IMR-90 (cell line): ENCODE measurements around the gene COCH. TPM values are rescaled to one million over a fixed set of nuclear protein-coding genes. Genes with fewer than 3 reads are reported as not detected.

Source experiments
- ATAC-seq: fragments of 200-7000 bp; cut with Tn5 transposase; 2 replicates; pipeline ENCODE4 v1.9.1; 2020; ENCODE audit warnings: low read depth, mild to moderate bottlenecking, moderate library complexity
- BruUV-seq: library from RNA; stranded (reverse); fragments of 400-500 nt; replicated peaks from 2 replicates; lab custom pipeline; 2021; lab: Mats Ljungman, UMichigan
- CTCF ChIA-PET: fragments of 300-600 bp; formaldehyde crosslinking; extraction: SDS; loops from one replicate; lab custom pipeline; 2021; ENCODE audit warnings: antibody characterized with exemption; lab: Yijun Ruan, JAX
- POLR2A ChIA-PET: fragments of 300-600 bp; sonication (Branson Sonifier 250); formaldehyde crosslinking; loops from one replicate; lab custom pipeline; 2022; ENCODE audit warnings: antibody characterized with exemption; ENCODE audit not compliant: unreplicated experiment; lab: Charles Lee
- DNase-seq: peaks from one replicate; pipeline ENCODE4 v3.0.0; 2013
- H2AFZ ChIP-seq: replicated peaks from 2 replicates; pipeline ENCODE3; 2013; ENCODE audit warnings: low read length, mild to moderate bottlenecking; ENCODE audit not compliant: poor library complexity
- H2AK5ac ChIP-seq: 2 replicates; pipeline ENCODE4 v1.6.1; 2013; ENCODE audit warnings: low read depth, low read length, inconsistent platforms
- H2AK9ac ChIP-seq: replicated peaks from 2 replicates; pipeline ENCODE3; 2013; ENCODE audit warnings: mild to moderate bottlenecking, low read depth, low read length, moderate library complexity; ENCODE audit not compliant: poor library complexity
- H2BK120ac ChIP-seq: 2 replicates; pipeline ENCODE4 v1.6.1; 2013; ENCODE audit warnings: low read depth, low read length, inconsistent platforms
- H2BK15ac ChIP-seq: 3 replicates; pipeline ENCODE4 v1.6.1; 2013; ENCODE audit warnings: low read depth, low read length, inconsistent platforms
- H2BK20ac ChIP-seq: 2 replicates; pipeline ENCODE4 v1.6.1; 2013; ENCODE audit warnings: low read depth, mild to moderate bottlenecking, inconsistent platforms, low read length, moderate library complexity
- H2BK5ac ChIP-seq: 2 replicates; pipeline ENCODE4 v1.6.1; 2013; ENCODE audit warnings: mild to moderate bottlenecking, low read depth, low read length, inconsistent platforms; ENCODE audit not compliant: poor library complexity, severe bottlenecking
- H3K14ac ChIP-seq: replicated peaks from 2 replicates; pipeline ENCODE4 v1.6.1; 2013; ENCODE audit warnings: low read depth, low read length, inconsistent platforms
- H3K18ac ChIP-seq: 2 replicates; pipeline ENCODE4 v1.6.1; 2013; ENCODE audit warnings: low read depth, low read length, control low read depth
- H3K23ac ChIP-seq: 2 replicates; pipeline ENCODE4 v1.6.1; 2013; ENCODE audit warnings: low read depth, low read length, inconsistent platforms
- H3K27ac ChIP-seq: 2 replicates; pipeline ENCODE4 v1.5.1; 2013; ENCODE audit warnings: mild to moderate bottlenecking, control low read depth, low read length; ENCODE audit not compliant: insufficient read depth
- H3K27me3 ChIP-seq: 2 replicates; pipeline ENCODE4 v1.6.1; 2013; ENCODE audit warnings: low read length; ENCODE audit not compliant: control insufficient read depth, insufficient read depth
- H3K36me3 ChIP-seq: 2 replicates; pipeline ENCODE4 v1.6.1; 2013; ENCODE audit warnings: low read length, mixed read lengths; ENCODE audit not compliant: control insufficient read depth, insufficient read depth
- H3K4ac ChIP-seq: 2 replicates; pipeline ENCODE4 v1.6.1; 2013; ENCODE audit warnings: low read depth, low read length, inconsistent platforms
- H3K4me1 ChIP-seq: 2 replicates; pipeline ENCODE4 v1.6.1; 2013; ENCODE audit warnings: low read length, mixed read lengths; ENCODE audit not compliant: control insufficient read depth, insufficient read depth
- H3K4me2 ChIP-seq: 2 replicates; pipeline ENCODE4 v1.6.1; 2013; ENCODE audit warnings: low read depth, mild to moderate bottlenecking, control low read depth, low read length, moderate library complexity
- H3K4me3 ChIP-seq: 2 replicates; pipeline ENCODE4 v1.5.1; 2013; ENCODE audit warnings: low read depth, mild to moderate bottlenecking, control low read depth, low read length, moderate library complexity; ENCODE audit not compliant: insufficient read depth
- H3K56ac ChIP-seq: 2 replicates; pipeline ENCODE4 v1.6.1; 2013; ENCODE audit warnings: low read length, inconsistent platforms; ENCODE audit not compliant: insufficient read depth; ENCODE audit errors: extremely low read depth
- H3K79me1 ChIP-seq, 2 experiments: 2 replicates each; pipeline ENCODE4 v1.6.1; 2013; ENCODE audit warnings: low read length in 2 of 2, inconsistent platforms in 1 of 2, low read depth in 1 of 2
- H3K9ac ChIP-seq: 2 replicates; pipeline ENCODE4 v1.6.1; 2013; ENCODE audit warnings: low read depth, low read length, control low read depth
- H3K9me1 ChIP-seq: 2 replicates; pipeline ENCODE4 v1.6.1; 2013; ENCODE audit warnings: low read length, inconsistent platforms; ENCODE audit not compliant: insufficient read depth
- H3K9me3 ChIP-seq: 2 replicates; pipeline ENCODE4 v1.6.1; 2013; ENCODE audit warnings: low read length; ENCODE audit not compliant: control insufficient read depth, insufficient read depth
- H4K20me1 ChIP-seq: 2 replicates; pipeline ENCODE4 v1.6.1; 2013; ENCODE audit warnings: low read length, inconsistent platforms; ENCODE audit not compliant: insufficient read depth
- H4K5ac ChIP-seq: 2 replicates; pipeline ENCODE4 v1.6.1; 2013; ENCODE audit warnings: mild to moderate bottlenecking, low read depth, low read length, control low read depth
- H4K8ac ChIP-seq, 2 experiments: 2 replicates each; pipeline ENCODE4 v1.6.1; 2013; ENCODE audit warnings: low read depth in 2 of 2, low read length in 2 of 2, control low read depth in 1 of 2, inconsistent platforms in 1 of 2
- H4K91ac ChIP-seq: 2 replicates; pipeline ENCODE4 v1.6.1; 2013; ENCODE audit warnings: low read depth, low read length, inconsistent platforms; ENCODE audit not compliant: insufficient read depth
- CEBPB ChIP-seq: IDR thresholded peaks from 2 replicates; pipeline ENCODE4 v1.6.1; 2012; ENCODE audit warnings: low read depth, low read length, improper control_type of control experiment
- CHD1 ChIP-seq: IDR thresholded peaks from 2 replicates; pipeline ENCODE4 v1.6.1; 2012; ENCODE audit warnings: low read depth, low read length, improper control_type of control experiment
- FOS ChIP-seq: fragments of 150-350 bp; IDR thresholded peaks from 2 replicates; pipeline ENCODE4 v1.6.1; 2016; ENCODE audit warnings: low read depth, low read length
- MAFK ChIP-seq: IDR thresholded peaks from 2 replicates; pipeline ENCODE4 v1.6.1; 2012; ENCODE audit warnings: low read depth, low read length, improper control_type of control experiment
- MAZ ChIP-seq: IDR thresholded peaks from 2 replicates; pipeline ENCODE4 v1.6.1; 2012; ENCODE audit warnings: low read depth, mild to moderate bottlenecking, low read length, improper control_type of control experiment, moderate library complexity, borderline replicate concordance
- MXI1 ChIP-seq: IDR thresholded peaks from 2 replicates; pipeline ENCODE4 v1.6.1; 2012; ENCODE audit warnings: low read depth, mild to moderate bottlenecking, low read length, moderate library complexity, borderline replicate concordance
- NFE2L2 ChIP-seq: fragments of 150-350 bp; IDR thresholded peaks from 2 replicates; pipeline ENCODE4 v1.6.1; 2016; ENCODE audit warnings: low read depth, mild to moderate bottlenecking, low read length
- WGBS, 2 experiments: methylation state at CpG; one replicate each; pipeline versions ENCODE4 v1.1.5 to v1.1.7; 2013; ENCODE audit warnings: missing lambda C conversion rate in 2 of 2; ENCODE audit not compliant: insufficient read length in 1 of 2; ENCODE audit errors: extremely low coverage in 2 of 2; 5-methylcytosine and 5-hydroxymethylcytosine counted together
- dilution Hi-C: fragments of 300-500 bp; cut with HindIII; formaldehyde crosslinking; loops from one replicate; pipeline ENCODE4 v1.14.3; 2018; ENCODE audit warnings: low sequenced_read_pairs; ENCODE audit not compliant: unreplicated experiment
- in situ Hi-C: fragments of 300-500 bp; cut with MboI; formaldehyde crosslinking; loops from 3 replicates; pipeline ENCODE4 v1.14.3; 2019; ENCODE audit warnings: low sequenced_read_pairs, inconsistent platforms, mixed read lengths
- intact Hi-C: fragments of 100-400 bp; cut with micrococcal nuclease; formaldehyde crosslinking; loops from 2 replicates; pipeline ENCODE4 v1.10.0; 2022
- polyA plus RNA-seq, 3 experiments: library from polyadenylated mRNA; depleted of rRNA; stranded (reverse); fragments of >200 nt; gene quantifications; 2 replicates each; pipeline ENCODE4 v1.2.3, GENCODE V29; 2012; ENCODE audit warnings: low replicate concordance in 1 of 3
- total RNA-seq: library from RNA; depleted of rRNA; stranded (reverse); fragments of >200 nt; gene quantifications from 2 replicates; pipeline ENCODE4 v1.2.3, GENCODE V29; 2012
- TF ChIP-seq, protein P1 (sequence below): conservative IDR thresholded peaks from 2 replicates; pipeline ENCODE4 v1.5.1; 2012; ENCODE audit warnings: mild to moderate bottlenecking, low read depth, low read length, improper control_type of control experiment

COCH gene
- total and polyA plus RNA-seq, 2 of the 4 experiments (the other 2 are of a cell fraction) = 0.17 to 0.18 TPM

DNA sequence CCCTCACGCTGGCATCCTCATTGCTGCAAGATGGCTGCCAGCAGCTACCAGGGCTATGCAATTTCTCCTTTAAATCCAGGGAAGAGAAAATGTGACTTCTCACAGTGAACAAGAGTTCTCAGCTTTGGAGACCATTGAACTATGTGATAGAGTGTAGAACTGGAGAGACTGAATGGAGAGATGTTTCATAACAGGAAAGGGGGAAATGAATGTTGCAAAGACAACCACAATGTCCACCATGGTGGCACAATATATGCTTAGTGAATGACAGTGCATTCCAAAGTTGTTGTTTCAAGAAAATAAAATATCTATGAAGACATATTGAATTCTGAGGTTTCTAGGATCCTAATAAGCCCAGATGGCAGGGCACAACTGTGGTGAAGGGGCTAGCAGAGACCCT, 13.2 kb upstream of the COCH start:
- H3K9me3 ChIP-seq = no peaks in the 10 kb centered on the region
- H3K23ac ChIP-seq = no peak overlapping the region
- no peak overlapping the region for H2AK9ac ChIP-seq
- no peak overlapping the region for H3K27ac ChIP-seq
- no CpG with 5 or more reads among the region's 1 CpG for WGBS, 2 experiments
- no peak overlapping the region for H2BK5ac ChIP-seq
- no peaks in the 10 kb centered on the region for H4K20me1 ChIP-seq
- H3K4me2 ChIP-seq = no peak overlapping the region
- CTCF ChIA-PET = no interaction called here
- BruUV-seq = no TSS peak
- H3K27me3 ChIP-seq = peaks cover 19% of the 10 kb centered on the region
- no peak overlapping the region for H4K5ac ChIP-seq
- no peak for ATAC-seq
- H3K9ac ChIP-seq = no peak overlapping the region
- no peaks in the 10 kb centered on the region for H3K4me1 ChIP-seq
- no peak overlapping the region for H3K18ac ChIP-seq
- H3K79me1 ChIP-seq = no peaks in the 10 kb centered on the region
- no peak overlapping the region for H2BK15ac ChIP-seq
- no peak overlapping the region for H3K4me3 ChIP-seq
- no peaks in the 10 kb centered on the region for H3K9me1 ChIP-seq
- intact Hi-C loops (loop anchor here (2.0 kb wide), 1 partner anchor 52 kb away; no protein-coding TSS in a partner anchor), in situ Hi-C loops (no loop called here), dilution Hi-C loops (no loop called here)
- no peak overlapping the region for H2BK120ac ChIP-seq
- no peak overlapping the region for H4K8ac ChIP-seq
- H3K56ac ChIP-seq = no peak overlapping the region
- no peak overlapping the region for H3K14ac ChIP-seq
- DNase-seq = no peak
- H2AFZ ChIP-seq = no peak overlapping the region
- no peak overlapping the region for H2BK20ac ChIP-seq
- POLR2A ChIA-PET = no interaction called here
- H3K4ac ChIP-seq = no peak overlapping the region
- H2AK5ac ChIP-seq = no peak overlapping the region
- no peaks in the 10 kb centered on the region for H3K36me3 ChIP-seq
- H4K91ac ChIP-seq = no peak overlapping the region
- TF ChIP-seq CEBPB (no peak), FOS (no peak), MAFK (no peak), CHD1 (no peak), MAZ (no peak), MXI1 (no peak), NFE2L2 (no peak)
- TF ChIP-seq, protein P1, sequence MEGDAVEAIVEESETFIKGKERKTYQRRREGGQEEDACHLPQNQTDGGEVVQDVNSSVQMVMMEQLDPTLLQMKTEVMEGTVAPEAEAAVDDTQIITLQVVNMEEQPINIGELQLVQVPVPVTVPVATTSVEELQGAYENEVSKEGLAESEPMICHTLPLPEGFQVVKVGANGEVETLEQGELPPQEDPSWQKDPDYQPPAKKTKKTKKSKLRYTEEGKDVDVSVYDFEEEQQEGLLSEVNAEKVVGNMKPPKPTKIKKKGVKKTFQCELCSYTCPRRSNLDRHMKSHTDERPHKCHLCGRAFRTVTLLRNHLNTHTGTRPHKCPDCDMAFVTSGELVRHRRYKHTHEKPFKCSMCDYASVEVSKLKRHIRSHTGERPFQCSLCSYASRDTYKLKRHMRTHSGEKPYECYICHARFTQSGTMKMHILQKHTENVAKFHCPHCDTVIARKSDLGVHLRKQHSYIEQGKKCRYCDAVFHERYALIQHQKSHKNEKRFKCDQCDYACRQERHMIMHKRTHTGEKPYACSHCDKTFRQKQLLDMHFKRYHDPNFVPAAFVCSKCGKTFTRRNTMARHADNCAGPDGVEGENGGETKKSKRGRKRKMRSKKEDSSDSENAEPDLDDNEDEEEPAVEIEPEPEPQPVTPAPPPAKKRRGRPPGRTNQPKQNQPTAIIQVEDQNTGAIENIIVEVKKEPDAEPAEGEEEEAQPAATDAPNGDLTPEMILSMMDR = no peak
